Stimulated activated CD8-positive, alpha-beta memory T cell treated with anti-CD3 and anti-CD28 coated beads, Interleukin-4, amount 100 ng/mL, for 4 hours (primary cell): Measurements from ENCODE around the gene IL1RAPL2.

Source experiments
- DNase-seq, 2 donors: peaks; one replicate each; pipeline ENCODE4 v3.0.0-alpha.2; 2020; ENCODE audit warnings: low read depth in 2 of 2, low spot score in 1 of 2

IL1RAPL2 gene

DNA sequence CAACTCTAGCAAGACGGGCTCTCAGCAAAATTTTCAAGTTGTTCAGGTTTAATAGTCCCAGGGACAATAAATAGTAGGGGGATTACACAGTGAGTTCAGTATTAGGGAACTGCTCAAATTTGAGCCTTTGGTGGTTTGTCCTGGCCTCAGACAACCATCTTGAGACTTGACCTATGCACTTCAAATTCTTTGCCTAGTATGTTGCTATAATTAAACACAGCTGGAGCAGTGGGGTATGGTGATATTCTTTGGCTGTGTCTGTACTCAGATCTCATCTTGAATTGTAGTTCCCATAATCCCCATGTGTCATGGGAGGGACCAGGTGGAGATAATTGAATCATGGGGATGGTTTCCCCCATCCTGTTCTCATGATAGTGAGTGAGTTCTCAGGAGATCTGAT, 697.8 kb downstream of the IL1RAPL2 start:
- no peak for DNase-seq

DNA sequence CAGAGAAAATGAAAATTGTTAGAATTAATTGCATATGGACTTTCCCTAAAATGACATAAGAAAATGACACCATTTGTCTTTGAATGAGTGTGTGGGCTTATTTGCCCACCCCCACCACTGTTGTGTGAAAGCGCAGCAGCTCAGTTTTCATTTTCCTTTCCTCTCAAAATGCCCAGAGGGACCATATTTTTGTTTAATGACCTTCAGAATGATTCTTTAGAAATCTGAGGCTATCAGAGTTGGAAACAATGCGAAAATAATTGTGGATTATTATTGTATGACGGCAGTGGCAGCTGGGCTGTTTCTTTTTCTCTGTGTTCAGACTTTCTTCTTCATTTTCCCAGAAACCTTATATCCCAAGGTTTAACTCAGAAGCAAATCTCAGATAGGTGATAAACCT, 699.1 kb downstream of the IL1RAPL2 start:
- no peak for DNase-seq

DNA sequence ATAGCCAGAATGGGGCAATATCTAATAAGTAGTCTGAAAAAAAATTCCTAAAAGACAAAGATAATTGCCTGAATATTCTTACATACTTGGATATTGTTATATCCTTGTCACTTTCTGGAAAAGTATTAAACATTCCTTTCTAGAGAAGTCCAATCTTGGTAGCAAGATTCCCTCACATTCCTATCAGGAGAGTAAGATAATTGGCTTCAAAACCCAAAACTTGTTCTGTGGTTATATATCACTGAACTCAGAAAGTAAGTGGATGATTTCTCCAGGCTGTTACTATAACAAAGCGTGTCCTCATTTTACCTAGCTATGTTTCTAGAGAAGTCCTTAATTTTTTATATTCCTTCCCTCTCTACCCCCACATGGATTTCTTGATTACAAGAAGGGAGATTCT, 700.5 kb downstream of the IL1RAPL2 start:
- DNase-seq = no peak

DNA sequence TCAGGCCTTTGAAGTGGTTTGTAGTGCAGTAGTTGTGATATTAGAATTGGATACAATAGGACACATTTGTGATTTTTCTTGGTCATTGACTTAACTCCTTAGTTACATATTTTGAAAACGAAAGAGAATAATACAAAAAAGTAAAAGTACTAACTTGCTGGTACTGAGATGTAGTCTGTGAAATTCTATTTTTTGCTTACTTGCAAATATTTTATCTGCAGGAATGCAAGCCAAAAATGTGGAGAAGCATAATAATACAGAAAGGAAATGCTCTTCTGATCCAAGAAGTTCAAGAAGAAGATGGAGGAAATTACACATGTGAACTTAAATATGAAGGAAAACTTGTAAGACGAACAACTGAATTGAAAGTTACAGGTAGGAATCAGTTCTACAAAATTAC, 701.2 kb downstream of the IL1RAPL2 start:
- no peak for DNase-seq

DNA sequence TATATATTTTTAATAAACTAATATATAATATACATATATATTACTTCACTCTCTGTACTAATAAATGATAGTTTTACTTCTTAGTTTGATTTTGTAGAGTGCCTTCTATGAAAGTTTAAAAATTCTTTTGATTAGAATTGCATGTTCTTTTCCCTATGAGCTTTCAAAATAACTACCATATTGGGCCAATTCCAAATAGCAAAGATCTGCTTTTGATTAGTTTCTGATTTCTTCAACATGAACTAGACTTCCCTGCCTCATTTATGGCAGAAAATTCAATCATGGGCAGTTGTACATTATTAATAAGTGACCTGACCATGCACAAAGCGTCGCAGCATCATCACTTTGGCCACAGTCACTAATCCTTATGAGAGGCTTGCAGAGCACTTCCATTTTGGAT, 703.4 kb downstream of the IL1RAPL2 start:
- no peak for DNase-seq

DNA sequence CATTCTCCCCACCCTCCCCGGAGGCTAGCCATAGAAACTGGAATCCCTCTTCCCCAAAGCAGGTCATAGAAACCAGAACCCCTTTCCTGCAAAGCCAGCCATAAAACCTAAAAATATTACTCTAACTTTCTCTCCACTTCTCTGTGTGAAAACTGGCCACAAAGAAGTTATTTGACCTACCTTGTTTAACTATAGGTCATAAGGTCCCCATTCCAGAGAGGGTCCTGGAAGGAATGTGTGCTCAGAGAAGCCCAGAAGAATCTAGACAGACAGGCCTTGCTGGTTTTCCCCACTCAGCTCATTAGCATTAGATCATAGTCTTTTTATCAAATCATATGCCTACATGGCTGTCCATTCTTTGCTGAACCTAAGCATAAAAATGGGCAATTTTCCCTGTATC, 707.3 kb downstream of the IL1RAPL2 start:
- DNase-seq = no peak

DNA sequence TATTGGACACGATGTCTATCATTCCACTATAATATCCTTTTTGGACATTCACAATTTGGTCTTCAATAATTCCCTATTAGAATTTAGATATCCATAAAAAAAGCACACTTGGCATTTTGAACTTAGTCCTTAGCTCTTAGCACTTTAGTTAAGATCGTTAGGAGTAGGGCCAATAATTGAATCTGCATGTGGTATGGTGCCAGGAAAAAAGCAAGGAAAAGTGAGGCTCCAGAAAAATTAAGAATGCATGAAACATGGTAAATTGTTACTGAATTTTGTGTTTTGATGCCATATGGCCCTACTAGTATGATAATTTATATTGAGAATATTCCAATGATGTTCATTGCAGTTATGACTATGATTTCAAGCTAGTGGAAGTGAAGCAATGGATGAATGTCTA, 708.1 kb downstream of the IL1RAPL2 start:
- no peak for DNase-seq

DNA sequence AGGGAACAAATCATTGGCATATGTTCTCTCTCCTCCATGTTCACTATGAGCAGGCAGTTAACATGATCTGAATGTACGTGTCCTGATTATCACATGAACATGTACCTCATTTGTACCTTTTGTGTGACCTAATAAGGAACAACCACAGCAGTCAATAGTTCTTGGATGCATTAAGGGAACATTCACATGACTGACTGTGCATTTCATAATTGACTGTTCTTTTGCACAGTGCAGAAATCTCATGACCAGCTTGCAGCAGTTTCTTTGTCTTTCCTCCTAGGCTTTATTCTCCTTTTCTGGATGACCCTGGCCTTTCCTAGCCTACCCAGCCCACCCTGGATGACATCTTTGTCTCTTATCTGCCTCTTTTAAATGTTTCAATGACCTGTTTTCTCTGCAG, 711.1 kb downstream of the IL1RAPL2 start:
- DNase-seq = no peak

DNA sequence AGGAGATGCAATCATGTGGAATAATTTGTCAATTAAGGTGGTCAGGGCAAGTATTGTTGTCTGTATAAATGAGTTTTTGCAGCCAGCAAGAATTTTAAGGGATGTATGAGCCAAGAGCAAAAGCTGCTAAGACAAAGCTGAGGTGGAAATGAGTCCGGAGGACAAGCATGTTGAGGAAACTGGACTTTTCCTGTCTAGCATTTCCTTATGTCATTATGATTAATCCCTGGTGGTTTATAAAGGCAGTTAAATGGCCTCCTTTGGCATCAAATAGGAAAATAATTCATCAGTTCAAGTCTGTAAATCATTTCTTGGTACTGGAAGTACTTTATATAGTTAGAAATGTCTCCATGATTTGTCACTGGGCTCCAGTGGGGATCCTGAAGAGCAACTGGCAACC, 716.1 kb downstream of the IL1RAPL2 start:
- no peak for DNase-seq

DNA sequence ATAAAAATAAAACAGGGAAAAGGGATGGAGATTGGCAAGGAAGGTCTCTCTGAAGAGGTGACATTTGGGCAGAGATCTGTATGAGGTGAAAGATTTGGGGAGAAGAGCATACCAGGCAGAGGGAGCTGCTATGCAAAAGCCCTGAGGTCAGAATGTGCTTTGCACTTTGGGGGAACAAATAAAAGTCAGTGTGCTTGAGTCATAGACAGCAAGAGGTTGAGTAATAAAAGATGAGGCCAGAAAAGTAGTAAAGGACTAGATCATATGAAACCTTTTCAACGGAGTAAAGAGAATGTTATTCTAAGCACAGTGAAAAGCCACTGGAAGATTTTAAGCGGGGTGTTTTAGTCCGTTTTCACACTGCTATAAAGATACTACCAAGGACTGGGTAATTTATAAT, 731.0 kb downstream of the IL1RAPL2 start:
- DNase-seq = no peak

DNA sequence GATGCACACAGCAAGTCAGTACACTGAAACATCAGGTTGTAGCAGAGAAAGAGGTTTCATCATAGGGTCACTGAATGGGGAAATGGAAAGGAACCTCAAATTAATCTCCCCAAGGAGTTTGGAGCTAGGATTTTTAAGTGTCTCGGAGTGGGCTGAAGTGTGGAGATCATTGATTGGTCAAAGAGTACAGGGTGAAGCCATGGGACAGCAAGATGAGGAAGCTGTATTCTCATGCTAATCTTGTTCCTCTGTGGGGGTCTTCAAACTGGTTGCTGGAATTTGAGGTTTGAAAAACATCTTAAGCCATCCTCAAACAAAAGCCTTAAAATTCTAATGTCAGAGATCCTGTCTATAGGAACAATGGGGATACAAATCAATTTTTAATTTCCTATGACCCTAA, 733.3 kb downstream of the IL1RAPL2 start:
- DNase-seq = no peak

DNA sequence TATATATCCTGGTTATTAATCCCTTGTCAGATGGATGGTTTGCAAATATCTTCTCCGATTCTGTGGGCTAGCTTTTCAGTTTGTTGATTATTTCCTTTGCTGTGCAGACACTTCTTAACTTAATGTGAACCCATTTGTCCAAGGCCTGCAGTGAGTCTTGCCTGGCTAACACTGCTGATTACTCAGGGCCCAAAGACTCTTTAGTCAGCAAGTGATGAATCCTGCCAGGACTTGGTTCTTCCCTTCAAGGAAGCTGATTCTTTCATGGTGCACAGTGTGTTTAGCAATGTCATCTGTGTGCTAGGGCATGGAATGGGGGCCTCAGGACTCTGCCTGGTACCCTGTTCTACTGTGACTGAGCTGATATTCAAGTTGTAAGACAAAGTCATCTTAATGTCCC, 736.2 kb downstream of the IL1RAPL2 start:
- DNase-seq = no peak

DNA sequence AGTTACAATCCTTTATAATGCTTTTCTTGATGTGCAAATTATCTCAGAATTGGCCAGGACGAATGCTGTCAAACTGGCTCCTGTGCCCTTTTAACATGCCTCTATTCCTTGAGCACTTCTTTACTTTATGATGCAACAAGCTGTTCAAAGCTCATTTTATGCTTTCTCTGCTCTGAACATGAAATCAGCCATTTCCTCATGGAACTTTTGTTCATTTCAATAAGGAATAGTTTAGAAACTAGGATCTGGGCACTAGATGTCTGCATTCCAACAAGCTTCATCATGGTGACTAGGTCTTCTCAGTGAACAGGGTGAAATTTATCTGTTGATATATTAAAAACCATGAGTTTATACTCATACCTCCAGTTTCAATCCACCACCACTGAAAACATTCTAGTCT, 741.8 kb downstream of the IL1RAPL2 start:
- no peak for DNase-seq

DNA sequence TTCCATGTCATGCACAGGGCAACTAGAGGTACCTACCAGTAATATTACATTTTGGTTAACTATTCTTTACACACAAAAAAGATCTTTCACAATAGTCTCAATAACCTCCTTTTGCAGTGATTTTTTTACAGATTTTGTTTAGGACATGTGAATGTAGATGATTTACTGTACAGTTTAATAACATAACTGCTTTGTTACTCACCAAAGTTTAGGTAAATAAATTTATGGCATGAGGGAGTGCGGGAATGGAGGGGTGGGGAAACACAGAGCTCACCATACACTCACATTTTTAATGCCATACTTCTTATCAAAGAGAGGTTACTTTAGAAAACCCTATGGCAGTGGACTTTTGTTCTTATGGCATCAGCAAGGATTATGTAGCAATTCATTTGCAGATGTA, 747.6 kb downstream of the IL1RAPL2 start:
- DNase-seq = no peak

DNA sequence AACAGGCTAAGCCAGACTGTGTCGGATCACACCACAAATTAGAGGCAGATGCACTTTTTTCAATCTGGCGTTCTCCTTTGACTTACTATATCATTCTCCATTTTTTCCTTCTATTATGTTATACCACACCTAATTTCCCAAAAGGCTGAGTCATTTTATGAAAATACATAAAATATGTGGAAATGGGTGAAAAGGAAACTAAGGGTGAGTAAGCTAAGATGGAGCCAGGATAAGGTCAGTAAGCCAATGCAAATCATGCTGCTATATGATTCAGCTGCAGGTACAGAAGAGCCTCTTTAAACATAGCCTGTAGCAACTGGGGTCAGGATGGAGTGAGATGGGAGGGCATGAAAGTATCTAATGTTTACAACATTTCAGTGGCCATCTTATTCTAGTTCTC, 748.5 kb downstream of the IL1RAPL2 start:
- DNase-seq = no peak

DNA sequence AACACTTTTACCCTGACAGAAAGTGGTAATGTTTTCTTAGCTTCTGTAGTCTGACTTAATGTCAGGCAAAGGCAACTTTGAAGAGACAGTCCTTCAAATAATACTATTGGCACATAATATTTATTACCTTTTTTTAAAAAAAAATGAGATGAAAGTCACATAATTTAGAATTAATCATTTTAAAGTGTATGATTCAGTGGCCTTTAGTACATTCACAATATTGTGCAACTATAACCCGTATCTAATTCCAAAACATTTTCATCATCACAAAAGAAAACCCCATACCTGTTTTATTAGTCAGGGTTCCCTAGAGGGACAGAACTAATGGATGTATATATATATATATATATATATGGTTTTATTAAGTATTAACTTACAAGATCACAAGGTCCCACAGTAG, 749.2 kb downstream of the IL1RAPL2 start:
- DNase-seq = no peak

DNA sequence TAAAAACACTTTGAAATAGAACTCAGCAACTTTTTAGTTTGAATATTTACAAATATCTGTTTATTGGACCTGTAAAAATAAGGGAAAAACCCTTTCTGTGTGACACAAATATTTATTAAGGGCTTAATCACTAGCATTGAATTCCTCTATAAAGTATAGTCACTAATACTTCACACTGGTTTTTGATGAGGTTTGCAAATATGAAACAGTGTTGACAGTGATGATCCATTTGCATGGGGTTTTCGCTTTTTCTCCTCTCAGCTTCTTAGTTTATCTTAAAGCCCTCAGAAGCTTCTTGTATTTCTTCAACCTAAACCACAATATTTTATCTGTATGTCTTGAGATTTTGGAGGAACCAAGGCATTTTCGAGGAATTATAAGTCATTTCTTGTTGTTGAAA, 751.1 kb downstream of the IL1RAPL2 start:
- DNase-seq = no peak

DNA sequence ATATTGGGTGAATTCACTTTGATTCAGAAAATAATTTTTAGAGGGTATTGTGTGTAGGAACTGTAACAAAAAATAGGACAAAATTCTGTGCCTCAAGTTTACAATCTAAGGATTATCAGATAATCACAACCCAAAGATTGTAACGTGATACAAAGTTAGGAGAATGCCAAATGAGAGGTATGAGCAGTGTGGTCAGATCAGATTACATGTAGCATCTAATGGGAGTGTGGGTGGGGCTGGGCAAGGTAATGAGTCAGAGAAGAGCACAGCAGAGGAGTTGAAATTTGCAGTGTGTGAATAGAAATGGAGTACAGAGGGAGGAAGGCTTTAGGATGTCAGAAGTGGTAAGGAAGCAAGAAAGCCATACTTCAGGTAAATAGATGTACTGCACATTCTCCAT, 757.9 kb downstream of the IL1RAPL2 start:
- DNase-seq = no peak

DNA sequence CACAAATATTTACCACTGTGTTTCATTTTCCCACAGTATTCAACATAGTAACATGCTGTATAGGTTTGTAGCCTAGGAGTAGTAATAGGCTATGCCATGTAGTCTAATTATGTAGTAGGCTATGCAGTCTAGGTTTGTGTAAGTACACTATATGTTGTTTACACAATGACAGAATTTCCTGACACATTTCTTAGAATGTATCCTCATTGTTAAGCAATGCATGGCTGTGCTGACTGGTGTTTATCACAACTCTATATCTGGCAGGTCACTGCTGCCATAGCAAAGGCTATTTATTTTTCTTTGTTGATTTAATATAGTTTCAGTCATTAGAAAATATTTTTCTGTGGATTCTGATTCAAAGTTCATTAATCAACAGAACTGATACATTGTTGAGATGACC, 762.8 kb downstream of the IL1RAPL2 start:
- no peak for DNase-seq

DNA sequence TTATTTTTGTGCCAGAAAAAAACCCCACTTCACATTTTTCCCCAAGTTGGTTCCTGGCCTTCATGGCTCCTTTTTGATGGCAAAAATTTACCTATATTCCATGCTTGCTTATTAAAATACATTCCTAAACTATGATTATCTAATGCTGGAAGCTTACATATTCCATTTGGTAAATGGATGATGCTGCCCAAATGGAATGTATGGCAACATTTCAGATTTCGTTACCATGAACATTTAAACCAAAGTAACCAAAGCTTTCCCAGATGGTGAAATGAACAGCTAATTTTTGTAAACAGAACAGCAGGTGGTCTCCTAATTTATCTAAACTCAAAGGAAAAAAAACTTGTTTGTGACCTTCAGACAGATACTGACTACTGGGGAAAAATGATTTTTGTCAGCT, 765.2 kb downstream of the IL1RAPL2 start:
- no peak for DNase-seq

DNA sequence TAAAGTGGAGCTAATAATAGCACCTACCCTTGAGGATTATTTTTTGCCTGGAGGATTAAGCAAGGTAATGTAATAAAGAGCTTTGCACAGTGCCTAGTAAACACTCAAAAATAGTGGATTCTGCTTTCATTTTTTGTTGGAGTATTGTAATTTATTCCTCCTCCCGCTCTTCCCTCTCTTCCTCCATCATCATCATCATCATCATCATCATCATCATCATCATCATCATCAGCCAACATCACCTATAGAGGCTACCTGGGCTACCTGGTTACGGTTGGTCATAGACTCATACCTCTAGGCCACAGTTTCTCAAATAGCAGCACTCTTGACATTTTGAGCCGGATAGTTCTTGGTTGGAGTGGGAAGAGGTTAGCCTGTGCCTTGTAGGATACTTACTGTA, 781.4 kb downstream of the IL1RAPL2 start:
- no peak for DNase-seq

DNA sequence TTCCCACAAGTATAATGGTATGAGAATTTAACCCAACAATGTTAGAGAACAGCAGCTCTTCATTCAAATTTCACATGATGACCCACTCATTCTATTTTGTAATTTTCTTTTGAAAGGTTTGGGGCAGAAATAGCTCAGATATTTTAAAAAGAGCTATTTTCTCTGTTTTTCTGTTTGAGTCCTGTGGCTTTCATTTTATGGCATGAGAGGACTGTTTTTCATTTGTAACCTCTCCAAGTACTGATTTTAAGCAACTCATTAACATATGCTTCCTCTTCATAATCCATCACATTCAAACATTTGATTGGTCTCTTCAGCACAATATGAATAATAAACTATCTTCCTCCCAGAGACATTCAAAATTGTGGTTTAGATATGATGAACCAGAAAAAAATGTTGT, 783.5 kb downstream of the IL1RAPL2 start:
- no peak for DNase-seq

DNA sequence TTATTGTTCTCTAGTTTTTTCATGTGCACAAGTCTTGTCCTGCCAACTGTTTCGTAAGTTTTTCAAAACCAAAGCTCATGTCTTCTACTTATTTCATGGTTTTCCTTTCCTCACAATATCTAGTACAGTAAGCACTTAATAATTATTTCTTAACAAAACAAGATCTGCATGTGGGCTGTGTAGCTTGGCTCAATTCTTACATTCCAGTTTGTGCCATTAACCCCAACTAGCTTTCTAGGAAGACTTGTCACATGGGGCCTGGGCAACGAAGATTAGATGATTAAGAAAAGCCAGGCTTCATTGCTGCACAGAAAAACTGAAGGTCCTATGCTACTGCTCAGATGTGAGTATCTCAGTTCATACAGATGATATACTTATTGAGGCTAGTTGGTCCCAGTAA, 809.8 kb downstream of the IL1RAPL2 start:
- DNase-seq = no peak

DNA sequence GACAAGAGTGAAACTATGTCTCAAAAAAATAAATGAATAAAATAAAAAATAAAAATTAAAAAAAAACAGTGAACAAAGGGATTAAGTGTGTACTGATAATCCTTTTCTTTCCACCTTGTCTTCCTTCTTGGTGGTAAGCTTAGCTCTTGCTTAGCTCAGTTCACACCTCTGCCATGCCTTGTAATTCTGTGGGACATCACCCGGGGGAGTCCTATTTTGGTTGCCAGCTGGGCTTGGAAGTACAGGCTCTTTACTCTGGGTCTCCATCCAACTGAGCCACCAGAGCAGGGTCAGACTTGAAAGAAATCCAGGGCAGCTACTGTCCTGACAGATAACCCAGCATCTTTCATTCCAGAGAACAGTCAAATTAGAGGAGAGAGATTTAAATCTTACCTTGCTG, 858.7 kb downstream of the IL1RAPL2 start:
- DNase-seq = no peak
